Pons (tissue), 1 donor: ENCODE results near the gene CSTPP1.
"Not testable (repeated sequence)": the region's sequence is repeated elsewhere in the genome, so short reads cannot be mapped to it uniquely, and the experiment has no call there.

Source experiments
- DNase-seq: peaks from one replicate; pipeline ENCODE4 v3.0.0-alpha.2; 2016; ENCODE audit warnings: low spot score

CSTPP1 gene

GRCh38 chr11:47050284-47050683 is 113.7 kb downstream of the CSTPP1 start:
- DNase-seq, result no peak

- DNase-seq, result no peak
These were observed 114.7 kb downstream of the CSTPP1 start for GRCh38 chr11:47051217-47051616.

- no peak for DNase-seq
These were observed 115.6 kb downstream of the CSTPP1 start for GRCh38 chr11:47052165-47052564.

- DNase-seq, result no peak
These were observed 116.0 kb downstream of the CSTPP1 start for GRCh38 chr11:47052576-47052975.

GRCh38 chr11:47055534-47055933 is 119.0 kb downstream of the CSTPP1 start:
- no peak for DNase-seq

- no peak for DNase-seq
These were observed 119.8 kb downstream of the CSTPP1 start for GRCh38 chr11:47056261-47056915.

GRCh38 chr11:47057365-47057764 is 120.8 kb downstream of the CSTPP1 start:
- DNase-seq, result no peak

GRCh38 chr11:47060807-47061206 is 124.2 kb downstream of the CSTPP1 start:
- DNase-seq, result no peak

GRCh38 chr11:47061429-47062178 is 125.0 kb downstream of the CSTPP1 start:
- no peak for DNase-seq

GRCh38 chr11:47062736-47063135 is 126.2 kb downstream of the CSTPP1 start:
- DNase-seq, result no peak

GRCh38 chr11:47067401-47067800 is 130.8 kb downstream of the CSTPP1 start:
- no peak for DNase-seq

GRCh38 chr11:47070769-47071168 is 134.2 kb downstream of the CSTPP1 start:
- no peak for DNase-seq

GRCh38 chr11:47071341-47071740 is 134.8 kb downstream of the CSTPP1 start:
- DNase-seq, result no peak

- DNase-seq, result no peak
These were observed 135.3 kb downstream of the CSTPP1 start for GRCh38 chr11:47071791-47072261.

- no peak for DNase-seq
These were observed 142.4 kb downstream of the CSTPP1 start for GRCh38 chr11:47078751-47079521.

GRCh38 chr11:47080775-47081174 is 144.2 kb downstream of the CSTPP1 start:
- DNase-seq, result not testable (repeated sequence)

- DNase-seq, result no peak
These were observed 147.4 kb downstream of the CSTPP1 start for GRCh38 chr11:47083913-47084312.

- no peak for DNase-seq
These were observed 151.2 kb downstream of the CSTPP1 start for GRCh38 chr11:47087801-47088200.

GRCh38 chr11:47093541-47093940 is 157.0 kb downstream of the CSTPP1 start:
- DNase-seq, result no peak

- not testable (repeated sequence) for DNase-seq
These were observed 160.3 kb downstream of the CSTPP1 start for GRCh38 chr11:47096871-47097270.

GRCh38 chr11:47098223-47098622 is 161.7 kb downstream of the CSTPP1 start:
- not testable (repeated sequence) for DNase-seq

- no peak for DNase-seq
These were observed 162.8 kb downstream of the CSTPP1 start for GRCh38 chr11:47099214-47099917.
